Measurements from ENCODE around the gene CIZ1.
"Not testable (repeated sequence)": the region's sequence is repeated elsewhere in the genome, so short reads cannot be mapped to it uniquely, and the experiment has no call there.

CIZ1 gene

DNA sequence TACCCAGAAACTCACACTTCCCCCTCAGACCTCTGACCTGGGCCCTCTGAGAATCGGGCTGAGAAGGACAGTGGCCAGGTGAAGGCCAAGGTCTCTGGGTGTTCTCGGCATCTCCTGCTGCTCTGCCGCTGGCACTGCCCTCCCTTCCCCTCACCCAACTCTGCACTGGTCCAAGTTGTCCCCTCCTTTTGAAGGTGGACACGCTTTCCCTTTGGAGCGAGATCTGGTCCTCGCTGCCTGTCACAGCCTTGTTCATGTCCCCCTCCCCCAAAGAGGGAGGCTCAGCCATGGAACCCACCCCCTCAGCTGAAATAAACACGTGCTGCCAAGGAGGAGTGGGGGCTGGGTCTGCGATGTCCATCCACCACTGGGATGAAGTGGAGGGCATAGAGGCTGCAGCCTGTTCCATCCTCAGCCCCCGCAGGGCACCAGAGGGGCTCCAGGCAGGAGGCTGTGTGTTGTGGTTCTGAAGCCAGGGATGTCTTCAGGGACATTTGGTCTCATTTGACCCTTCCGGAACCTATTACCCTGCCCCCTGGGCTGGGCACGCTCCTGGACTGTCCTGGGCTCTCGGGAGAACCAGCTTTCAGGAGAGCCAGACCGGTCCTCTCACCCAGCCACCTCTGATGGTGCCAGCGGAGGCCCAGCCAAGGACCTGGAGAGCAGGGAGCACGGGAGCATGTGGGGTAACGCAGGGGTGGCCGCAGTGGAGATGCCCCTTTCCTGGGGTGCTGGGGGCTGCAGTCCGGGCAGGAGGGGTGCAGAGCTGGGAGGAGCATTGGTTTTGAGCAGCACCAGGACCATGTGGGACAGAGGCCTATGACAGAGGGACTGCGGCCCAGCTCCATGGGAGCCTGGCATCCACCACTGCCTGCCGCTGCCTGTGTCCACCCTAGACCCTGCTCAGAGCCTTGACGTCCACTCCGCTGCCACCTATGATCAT, 46.9 kb downstream of the CIZ1 start:
- Mint-ChIP-seq H3K9me3 (no peaks in the 10 kb centered on the region), H3K4me3 (no peak overlapping the region), H3K4me1 (ENCODE audit: low read depth) (peaks cover 13% of the 10 kb centered on the region), H3K36me3 (ENCODE audit: low read depth) (no peaks in the 10 kb centered on the region), H3K27me3 (peaks cover 1% of the 10 kb centered on the region), H3K27ac (no peak overlapping the region)
- intact Hi-C loops (cut with micrococcal nuclease): no loop called here

GRCh38 chr9:128143525-128144238, 47.7 kb downstream of the CIZ1 start:
- Mint-ChIP-seq H3K36me3 (ENCODE audit: low read depth) (no peaks in the 10 kb centered on the region), H3K4me3 (no peak overlapping the region), H3K9me3 (no peaks in the 10 kb centered on the region), H3K27ac (no peak overlapping the region), H3K4me1 (ENCODE audit: low read depth) (peaks cover 13% of the 10 kb centered on the region), H3K27me3 (peaks cover 1% of the 10 kb centered on the region)
- intact Hi-C loops (cut with micrococcal nuclease): no loop called here

DNA sequence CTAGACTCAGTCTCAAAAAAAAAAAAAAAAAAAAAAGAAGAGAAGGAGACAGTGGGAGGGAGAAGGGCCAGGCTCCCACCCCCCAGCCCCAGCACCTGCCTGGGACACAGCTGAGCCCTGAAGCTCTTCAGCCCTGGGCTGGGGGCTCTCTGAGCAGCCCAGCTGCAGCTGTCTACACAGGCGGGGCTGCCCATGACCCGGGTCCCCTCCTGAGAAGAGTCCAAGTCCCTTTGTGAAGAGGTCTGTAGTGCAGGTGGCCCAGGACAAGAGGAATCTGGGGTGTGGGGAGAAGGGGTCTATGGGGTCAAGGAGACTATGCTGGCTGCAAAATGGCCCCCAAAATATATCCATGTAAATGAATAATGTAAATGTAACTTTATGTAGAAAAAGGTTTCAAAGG, 48.8 kb downstream of the CIZ1 start:
- Mint-ChIP-seq H3K27ac (no peak overlapping the region), H3K4me1 (ENCODE audit: low read depth) (peaks cover 13% of the 10 kb centered on the region), H3K36me3 (ENCODE audit: low read depth) (no peaks in the 10 kb centered on the region), H3K4me3 (no peak overlapping the region), H3K27me3 (peaks cover 2% of the 10 kb centered on the region), H3K9me3 (no peaks in the 10 kb centered on the region)
- intact Hi-C loops (cut with micrococcal nuclease): no loop called here

DNA sequence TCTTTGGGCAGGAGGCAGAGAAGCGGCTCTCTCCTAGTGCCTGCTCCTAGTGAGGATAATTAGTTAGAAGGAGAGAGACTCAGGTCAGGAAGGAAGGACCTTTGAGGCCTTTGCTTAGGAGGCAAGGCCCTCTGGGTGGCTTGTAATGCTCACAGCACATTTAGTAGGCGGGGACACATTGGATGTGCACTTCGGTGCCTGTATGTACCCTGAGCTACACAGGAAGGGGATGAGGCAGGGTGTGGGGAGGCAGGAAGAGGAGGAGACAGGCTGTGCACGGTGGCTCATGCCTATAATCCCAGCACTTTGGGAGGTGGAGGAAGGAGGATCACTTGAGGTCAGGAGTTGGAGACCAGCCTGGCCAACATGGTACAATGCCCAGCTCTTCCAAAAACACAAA, 49.3 kb downstream of the CIZ1 start:
- Mint-ChIP-seq H3K4me3 (no peak overlapping the region), H3K4me1 (ENCODE audit: low read depth) (peaks cover 13% of the 10 kb centered on the region), H3K27me3 (peaks cover 3% of the 10 kb centered on the region), H3K36me3 (ENCODE audit: low read depth) (no peaks in the 10 kb centered on the region), H3K9me3 (no peaks in the 10 kb centered on the region), H3K27ac (no peak overlapping the region)
- intact Hi-C loops (cut with micrococcal nuclease): no loop called here

DNA sequence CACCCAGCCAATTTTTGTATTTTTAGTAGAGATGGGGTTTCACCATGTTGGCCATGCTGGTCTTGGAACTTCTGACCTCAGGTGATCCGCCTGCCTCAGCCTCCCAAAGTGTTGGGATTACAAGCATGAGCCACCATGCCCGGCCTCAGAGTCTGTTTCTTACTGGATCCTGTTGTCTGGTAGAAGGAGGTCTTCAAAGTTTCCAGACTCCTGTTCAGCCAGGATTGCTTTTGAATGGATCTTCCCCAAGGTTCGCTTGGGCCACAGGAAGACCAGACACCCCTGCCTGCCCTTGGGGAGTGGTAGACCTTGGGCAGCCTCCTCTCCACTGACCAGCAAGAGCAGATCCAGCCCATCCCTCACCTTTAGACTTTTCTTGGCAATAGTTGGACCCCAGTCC, 49.8 kb downstream of the CIZ1 start:
- H3K9me3 Mint-ChIP-seq: no peaks in the 10 kb centered on the region
- H3K36me3 Mint-ChIP-seq (ENCODE audit: low read depth): no peaks in the 10 kb centered on the region
- H3K27me3 Mint-ChIP-seq: peaks cover 3% of the 10 kb centered on the region
- H3K4me1 Mint-ChIP-seq (ENCODE audit: low read depth): peaks cover 13% of the 10 kb centered on the region
- intact Hi-C loops (cut with micrococcal nuclease): no loop called here
- H3K4me3 Mint-ChIP-seq: no peak overlapping the region
- no peak overlapping the region for H3K27ac Mint-ChIP-seq

DNA sequence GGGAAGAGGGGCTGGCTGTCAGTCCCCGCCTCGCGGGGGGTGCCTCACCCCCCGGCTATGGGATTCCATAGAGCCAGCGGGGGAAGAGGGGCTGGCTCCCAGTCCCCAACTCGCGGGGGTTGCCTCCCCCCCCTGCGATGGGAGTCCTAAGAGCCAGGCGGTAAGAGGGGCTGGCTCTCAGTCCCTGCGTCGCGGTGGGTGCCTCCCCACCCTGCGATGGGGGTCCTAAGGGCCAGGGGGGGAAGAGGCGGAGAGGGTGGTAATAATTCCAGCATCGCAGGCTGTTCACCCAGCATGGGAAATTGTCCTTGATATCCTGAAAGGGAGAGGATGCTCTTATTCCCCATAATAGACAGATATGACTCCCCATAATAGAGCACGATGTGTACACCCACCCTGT, 51.8 kb downstream of the CIZ1 start:
- intact Hi-C loops (cut with micrococcal nuclease): no loop called here
- peaks cover 13% of the 10 kb centered on the region for H3K4me1 Mint-ChIP-seq (ENCODE audit: low read depth)
- no peaks in the 10 kb centered on the region for H3K9me3 Mint-ChIP-seq
- peaks cover 5% of the 10 kb centered on the region for H3K27me3 Mint-ChIP-seq
- no peak overlapping the region for H3K4me3 Mint-ChIP-seq
- no peak overlapping the region for H3K27ac Mint-ChIP-seq
- no peaks in the 10 kb centered on the region for H3K36me3 Mint-ChIP-seq (ENCODE audit: low read depth)

DNA sequence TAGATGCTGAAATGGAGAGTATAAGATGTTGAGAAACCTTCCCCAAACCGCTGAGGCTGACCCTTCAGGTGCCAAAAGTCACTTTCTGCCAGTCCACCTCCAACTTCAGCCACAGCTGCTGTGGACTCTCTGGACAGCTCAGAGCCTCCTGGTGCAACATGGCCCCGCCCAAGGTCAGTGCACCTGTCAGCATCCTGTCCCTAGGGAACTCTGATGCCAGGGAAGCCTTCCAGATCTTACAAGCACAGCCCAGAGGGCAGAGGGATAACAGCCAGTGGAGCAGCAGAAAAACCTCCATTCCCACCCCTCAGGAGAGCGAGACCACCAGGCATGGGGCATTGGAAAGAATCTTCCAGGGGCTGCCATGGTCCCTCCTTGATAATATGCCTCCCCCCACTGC, 53.4 kb downstream of the CIZ1 start:
- intact Hi-C loops (cut with micrococcal nuclease): no loop called here
- Mint-ChIP-seq H3K4me1 (ENCODE audit: low read depth) (peaks cover 7% of the 10 kb centered on the region), H3K27ac (no peak overlapping the region), H3K27me3 (peaks cover 11% of the 10 kb centered on the region), H3K4me3 (no peak overlapping the region), H3K36me3 (ENCODE audit: low read depth) (no peaks in the 10 kb centered on the region), H3K9me3 (no peaks in the 10 kb centered on the region)

DNA sequence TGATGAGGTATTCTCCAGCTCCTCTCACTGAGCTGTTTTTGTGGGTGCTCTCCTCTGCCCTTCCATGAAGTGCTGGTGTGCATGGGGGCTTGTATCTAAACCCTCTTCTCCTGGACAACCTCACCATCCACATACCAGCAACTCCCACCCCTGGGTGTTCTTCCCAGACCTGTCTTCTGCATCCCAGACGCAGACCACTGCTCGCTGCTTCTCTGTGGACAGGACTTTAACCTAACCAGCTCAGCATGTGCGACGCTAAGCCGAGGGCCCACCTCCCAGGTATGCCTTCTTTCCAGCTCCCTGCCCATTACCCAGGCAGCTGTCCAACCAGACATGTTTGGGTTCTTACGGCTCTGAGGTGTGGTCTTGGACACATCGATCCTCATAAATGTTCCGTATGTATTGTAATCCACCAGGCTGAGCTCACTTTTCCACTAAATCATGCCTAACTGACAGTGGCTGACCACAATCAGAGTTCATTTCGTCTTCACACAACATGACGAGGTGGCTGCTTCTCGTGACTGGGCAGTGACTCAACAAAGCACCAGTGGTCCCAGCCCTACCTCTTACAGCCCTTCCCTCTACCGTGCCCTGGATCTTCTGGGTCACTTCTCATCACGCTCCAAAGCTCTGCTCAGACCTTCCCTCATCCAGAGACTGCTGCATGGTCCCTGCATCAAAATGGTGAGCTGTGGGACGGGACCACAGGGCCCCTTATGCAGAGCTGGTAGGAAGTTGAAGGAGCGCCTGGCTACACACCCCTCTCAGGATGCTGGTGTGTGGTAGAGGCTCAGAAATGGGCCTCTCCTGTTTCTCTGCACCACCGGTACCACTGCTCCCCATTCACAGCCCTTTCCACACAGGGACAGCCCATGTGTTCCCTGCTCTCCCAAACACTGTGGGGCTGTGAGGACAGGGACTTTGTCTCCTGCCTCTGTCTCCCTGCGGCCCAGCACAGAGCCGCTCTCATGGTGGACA, 54.3 kb downstream of the CIZ1 start:
- peaks cover 7% of the 10 kb centered on the region for H3K4me1 Mint-ChIP-seq (ENCODE audit: low read depth)
- no peak overlapping the region for H3K4me3 Mint-ChIP-seq
- H3K36me3 Mint-ChIP-seq (ENCODE audit: low read depth): no peaks in the 10 kb centered on the region
- H3K9me3 Mint-ChIP-seq: no peaks in the 10 kb centered on the region
- H3K27me3 Mint-ChIP-seq: peaks cover 16% of the 10 kb centered on the region
- no peak overlapping the region for H3K27ac Mint-ChIP-seq
- intact Hi-C loops (cut with micrococcal nuclease): no loop called here

DNA sequence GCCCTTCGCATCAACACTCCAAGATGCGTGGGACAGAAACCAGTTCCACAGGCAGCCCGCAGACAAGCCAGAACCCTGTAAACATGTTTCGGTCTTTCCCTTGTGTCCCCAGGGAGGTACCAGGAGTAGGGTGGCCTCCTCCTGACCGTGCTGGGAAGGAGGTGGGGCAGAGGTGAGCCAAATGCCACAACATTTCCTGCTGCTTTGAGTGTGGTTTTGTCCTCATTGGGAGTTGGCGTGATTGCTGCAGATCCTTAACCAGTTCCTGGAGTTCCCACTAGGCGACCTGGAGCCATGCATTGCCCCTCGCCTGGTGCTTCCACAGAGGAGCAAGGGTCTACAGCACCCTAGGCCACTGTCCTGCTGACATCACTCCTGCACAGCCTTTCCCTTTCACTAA, 55.8 kb downstream of the CIZ1 start:
- H3K4me3 Mint-ChIP-seq; H3K9me3 Mint-ChIP-seq; intact Hi-C loops (cut with micrococcal nuclease); H3K4me1 Mint-ChIP-seq (ENCODE audit: low read depth); H3K27ac Mint-ChIP-seq; H3K36me3 Mint-ChIP-seq (ENCODE audit: low read depth): not testable (repeated sequence)
- peaks cover 25% of the 10 kb centered on the region for H3K27me3 Mint-ChIP-seq

GRCh38 chr9:128132139-128132538, 59.2 kb downstream of the CIZ1 start:
- H3K4me1 Mint-ChIP-seq (ENCODE audit: low read depth): peaks cover 20% of the 10 kb centered on the region
- intact Hi-C loops (cut with micrococcal nuclease); H3K27ac Mint-ChIP-seq; H3K4me3 Mint-ChIP-seq; H3K9me3 Mint-ChIP-seq: not testable (repeated sequence)
- H3K27me3 Mint-ChIP-seq: peaks cover 25% of the 10 kb centered on the region
- H3K36me3 Mint-ChIP-seq (ENCODE audit: low read depth): peaks cover 15% of the 10 kb centered on the region

- H3K4me3 Mint-ChIP-seq; intact Hi-C loops (cut with micrococcal nuclease); H3K9me3 Mint-ChIP-seq: not testable (repeated sequence)
These were observed 60.0 kb downstream of the CIZ1 start for GRCh38 chr9:128131346-128131745.

DNA sequence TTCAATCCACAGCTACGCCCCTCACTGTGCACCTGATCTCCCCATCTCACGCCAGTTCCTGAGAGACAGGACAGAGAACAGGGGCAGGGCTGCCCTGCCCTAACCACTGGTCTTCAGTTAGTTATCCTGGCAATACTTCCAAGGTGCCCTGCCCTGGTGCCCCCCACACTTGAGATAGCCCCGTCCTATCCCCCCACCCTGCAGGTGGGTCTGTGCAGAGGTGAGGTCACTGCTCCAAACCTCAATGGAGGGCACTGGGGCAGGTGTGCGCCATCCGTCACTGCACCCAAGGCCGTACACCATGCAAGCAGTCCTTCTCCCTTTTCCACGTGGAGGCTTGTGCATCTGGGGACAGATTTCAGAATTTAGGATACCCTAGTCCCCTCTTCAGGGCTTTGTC, 60.7 kb downstream of the CIZ1 start:
- H3K9me3 Mint-ChIP-seq; H3K4me3 Mint-ChIP-seq; intact Hi-C loops (cut with micrococcal nuclease); H3K27ac Mint-ChIP-seq: not testable (repeated sequence)
- Mint-ChIP-seq H3K27me3 (peaks cover 22% of the 10 kb centered on the region), H3K36me3 (ENCODE audit: low read depth) (peaks cover 21% of the 10 kb centered on the region), H3K4me1 (ENCODE audit: low read depth) (peaks cover 27% of the 10 kb centered on the region)

More at GRCh38 chr9:128131346-128131745, 60.0 kb downstream of the CIZ1 start:
- Mint-ChIP-seq H3K4me1 (ENCODE audit: low read depth) (peaks cover 20% of the 10 kb centered on the region), H3K36me3 (ENCODE audit: low read depth) (peaks cover 15% of the 10 kb centered on the region), H3K27me3 (peaks cover 25% of the 10 kb centered on the region)
- H3K27ac Mint-ChIP-seq: not testable (repeated sequence)

- peaks cover 22% of the 10 kb centered on the region for H3K27me3 Mint-ChIP-seq
These were observed 61.3 kb downstream of the CIZ1 start for GRCh38 chr9:128129976-128130590.

More at GRCh38 chr9:128129976-128130590, 61.3 kb downstream of the CIZ1 start:
- H3K27ac Mint-ChIP-seq; intact Hi-C loops (cut with micrococcal nuclease); H3K4me3 Mint-ChIP-seq; H3K9me3 Mint-ChIP-seq: not testable (repeated sequence)
- Mint-ChIP-seq H3K4me1 (ENCODE audit: low read depth) (peaks cover 33% of the 10 kb centered on the region), H3K36me3 (ENCODE audit: low read depth) (peaks cover 23% of the 10 kb centered on the region)
